Urothelium cell line (cell line): ENCODE measurements around the gene TRPM3.
"Not testable (repeated sequence)": the region's sequence is repeated elsewhere in the genome, so short reads cannot be mapped to it uniquely, and the experiment has no call there.

ENCODE experiments used
- DNase-seq: peaks from one replicate; pipeline ENCODE4 v3.0.0; 2011; ENCODE audit warnings: low spot score, mixed read lengths
- FAIRE-seq: peaks from 2 replicates; lab custom pipeline; 2011; peaks lifted over from hg19 to GRCh38; lab: Jason Lieb, UNC

Gene TRPM3

GRCh38 chr9:71003346-71003745 is 118.1 kb downstream of the TRPM3 start:
- FAIRE-seq (no peak), DNase-seq (no peak)

- FAIRE-seq (no peak), DNase-seq (peak; percentile 25)
Observed at GRCh38 chr9:71001780-71002386, 119.5 kb downstream of the TRPM3 start.

GRCh38 chr9:70998962-70999361 is 122.5 kb downstream of the TRPM3 start:
- FAIRE-seq = no peak
- no peak for DNase-seq

GRCh38 chr9:70995511-70995910 is 125.9 kb downstream of the TRPM3 start:
- DNase-seq (no peak), FAIRE-seq (no peak)

GRCh38 chr9:70994582-70994981 is 126.8 kb downstream of the TRPM3 start:
- FAIRE-seq = no peak
- no peak for DNase-seq

GRCh38 chr9:70988551-70988950 is 132.9 kb downstream of the TRPM3 start:
- no peak for DNase-seq
- no peak for FAIRE-seq

- no peak for DNase-seq
- FAIRE-seq = no peak
Observed at GRCh38 chr9:70987986-70988385, 133.4 kb downstream of the TRPM3 start.

- FAIRE-seq (no peak), DNase-seq (no peak)
Observed at GRCh38 chr9:70986984-70987383, 134.4 kb downstream of the TRPM3 start.

- FAIRE-seq (no peak), DNase-seq (no peak)
Observed at GRCh38 chr9:70983723-70984295, 137.6 kb downstream of the TRPM3 start.

- DNase-seq = no peak
- FAIRE-seq = no peak
Observed at GRCh38 chr9:70981312-70981711, 140.1 kb downstream of the TRPM3 start.

GRCh38 chr9:70979966-70980365 is 141.5 kb downstream of the TRPM3 start:
- FAIRE-seq = no peak
- no peak for DNase-seq

- FAIRE-seq (no peak), DNase-seq (no peak)
Observed at GRCh38 chr9:70978085-70978484, 143.3 kb downstream of the TRPM3 start.

- FAIRE-seq (peak; percentile 79), DNase-seq (no peak)
Observed at GRCh38 chr9:70975821-70976220, 145.6 kb downstream of the TRPM3 start.

- FAIRE-seq (no peak), DNase-seq (no peak)
Observed at GRCh38 chr9:70971723-70972122, 149.7 kb downstream of the TRPM3 start.

- not testable (repeated sequence) for FAIRE-seq, DNase-seq
Observed at GRCh38 chr9:70966380-70966779, 155.0 kb downstream of the TRPM3 start.

GRCh38 chr9:70964861-70965260 is 156.6 kb downstream of the TRPM3 start:
- no peak for FAIRE-seq
- DNase-seq = no peak

- no peak for FAIRE-seq
- DNase-seq = no peak
Observed at GRCh38 chr9:70963554-70963953, 157.9 kb downstream of the TRPM3 start.

GRCh38 chr9:70962761-70963440 is 158.5 kb downstream of the TRPM3 start:
- DNase-seq = no peak
- no peak for FAIRE-seq

GRCh38 chr9:70959366-70959765 is 162.1 kb downstream of the TRPM3 start:
- DNase-seq (no peak), FAIRE-seq (no peak)

- DNase-seq (peak; percentile 12), FAIRE-seq (no peak)
Observed at GRCh38 chr9:70954596-70955143, 166.8 kb downstream of the TRPM3 start.

GRCh38 chr9:70954126-70954525 is 167.3 kb downstream of the TRPM3 start:
- peak; percentile 92 for FAIRE-seq
- DNase-seq = peak; percentile 71
